GM12878 (cell line): ENCODE results near the gene NUP50. TPM values are rescaled to one million over a fixed set of nuclear protein-coding genes. Genes with fewer than 3 reads are reported as not detected.

Source experiments
- ATAC-seq: fragments of 200-7000 bp; cut with Tn5 transposase; 3 replicates; pipeline ENCODE4 v1.9.1; 2020; ENCODE audit warnings: mild to moderate bottlenecking, moderate library complexity
- BruUV-seq: library from RNA; stranded (reverse); fragments of 400-500 nt; replicated peaks from 2 replicates; lab custom pipeline; 2021; lab: Mats Ljungman, UMichigan
- CTCF ChIA-PET: fragments of 300-600 bp; sonication (Branson Sonifier 250); formaldehyde crosslinking; extraction: SDS; loops from one replicate; lab custom pipeline; 2021; ENCODE audit warnings: inconsistent platforms; lab: Yijun Ruan, JAX
- POLR2A ChIA-PET: fragments of 350-600 bp; formaldehyde crosslinking; extraction: SDS; loops from one replicate; lab custom pipeline; 2021; ENCODE audit warnings: inconsistent platforms; lab: Charles Lee
- RAD21 ChIA-PET: fragments of 300-600 bp; sonication (Branson Sonifier 250); formaldehyde crosslinking; loops from one replicate; lab custom pipeline; 2023; ENCODE audit warnings: antibody characterized with exemption; ENCODE audit not compliant: unreplicated experiment; lab: Charles Lee
- SMC1A ChIA-PET: fragments of 300-600 bp; sonication (Branson Sonifier 250); formaldehyde crosslinking; loops from one replicate; lab custom pipeline; 2023; ENCODE audit not compliant: unreplicated experiment, uncharacterized antibody; lab: Charles Lee
- DNase-seq: peaks from one replicate; pipeline ENCODE4 v3.0.0-alpha.2; 2011; ENCODE audit warnings: low read depth, low spot score
- FAIRE-seq: peaks from 3 replicates; lab custom pipeline; 2011; peaks lifted over from hg19 to GRCh38; lab: Jason Lieb, UNC
- H2AFZ ChIP-seq: 2 replicates; pipeline ENCODE4 v1.6.0; 2011; ENCODE audit warnings: low read depth, low read length, control low read depth; ENCODE audit not compliant: control insufficient read depth
- H3K27ac ChIP-seq: 2 replicates; pipeline ENCODE4 v1.5.1; 2011; ENCODE audit warnings: control low read depth; ENCODE audit not compliant: control insufficient read depth, insufficient read depth
- H3K27me3 ChIP-seq, 2 experiments: replicated peaks in 1 of 2; 2 replicates each; pipeline versions ENCODE4 v1.6.0 to v1.6.1; 2011; ENCODE audit warnings: low read length in 1 of 2; ENCODE audit not compliant: control insufficient read depth in 2 of 2, insufficient read depth in 2 of 2
- H3K36me3 ChIP-seq, 2 experiments: 2 replicates each; pipeline ENCODE4 v1.5.1; 2011; ENCODE audit warnings: low read length in 1 of 2; ENCODE audit not compliant: control insufficient read depth in 2 of 2, insufficient read depth in 2 of 2
- H3K4me1 ChIP-seq: 2 replicates; pipeline ENCODE4 v1.6.1; 2011; ENCODE audit warnings: mild to moderate bottlenecking, low read length, moderate library complexity, mixed read lengths; ENCODE audit not compliant: control insufficient read depth, insufficient read depth
- H3K4me2 ChIP-seq: 2 replicates; pipeline ENCODE4 v1.6.0; 2011; ENCODE audit warnings: control low read depth; ENCODE audit not compliant: control insufficient read depth, insufficient read depth
- H3K4me3 ChIP-seq: fragments of 200-600 bp; sonication (generic); 2 replicates; pipeline ENCODE4 v1.5.1; 2016
- H3K79me2 ChIP-seq: 2 replicates; pipeline ENCODE4 v1.6.0; 2011; ENCODE audit warnings: low read length; ENCODE audit not compliant: control insufficient read depth, insufficient read depth
- H3K9ac ChIP-seq: 2 replicates; pipeline ENCODE4 v1.8.0; 2011; ENCODE audit warnings: low read length, control low read depth, mixed read lengths; ENCODE audit not compliant: control insufficient read depth, insufficient read depth
- H3K9me3 ChIP-seq: replicated peaks from 3 replicates; pipeline ENCODE4 v1.5.1; 2011; ENCODE audit warnings: mild to moderate bottlenecking, low read length; ENCODE audit not compliant: control insufficient read depth, insufficient read depth
- H4K20me1 ChIP-seq: 2 replicates; pipeline ENCODE4 v1.6.0; 2011; ENCODE audit not compliant: control insufficient read depth, insufficient read depth
- ATF2 ChIP-seq: IDR thresholded peaks from 2 replicates; pipeline ENCODE4 v1.6.1; 2012; ENCODE audit warnings: low read length, inconsistent platforms
- BCLAF1 ChIP-seq: fragments of 450-650 bp; IDR thresholded peaks from 2 replicates; pipeline ENCODE4 v1.6.1; 2017; ENCODE audit warnings: antibody characterized with exemption, mild to moderate bottlenecking, moderate library complexity
- CBX3 ChIP-seq: fragments of 200-600 bp; sonication (generic); IDR thresholded peaks from 2 replicates; pipeline ENCODE4 v1.6.1; 2016; ENCODE audit warnings: low read depth, borderline replicate concordance
- GABPA ChIP-seq: IDR thresholded peaks from 2 replicates; pipeline ENCODE4 v1.6.1; 2014; ENCODE audit warnings: antibody characterized with exemption, low read depth, mild to moderate bottlenecking, inconsistent platforms
- MYB ChIP-seq: fragments of 150-350 bp; IDR thresholded peaks from 2 replicates; pipeline ENCODE4 v1.6.1; 2014; ENCODE audit warnings: mild to moderate bottlenecking, low read depth, low read length, borderline replicate concordance
- NR2F1 ChIP-seq: fragments of 450-650 bp; conservative IDR thresholded peaks from 2 replicates; pipeline ENCODE4 v1.6.1; 2017; ENCODE audit warnings: mild to moderate bottlenecking
- POLR2AphosphoS2 ChIP-seq: IDR thresholded peaks from 2 replicates; pipeline ENCODE4 v1.6.1; 2011; ENCODE audit warnings: low read depth, mild to moderate bottlenecking, low read length, improper control_type of control experiment, moderate library complexity
- SIX5 ChIP-seq: IDR thresholded peaks from 2 replicates; pipeline ENCODE4 v1.6.1; 2011; ENCODE audit warnings: mild to moderate bottlenecking, low read depth, low read length, moderate library complexity; ENCODE audit not compliant: severe bottlenecking
- STAT3 ChIP-seq: IDR thresholded peaks from 2 replicates; pipeline ENCODE4 v1.6.1; 2011; ENCODE audit warnings: low read depth, low read length, improper control_type of control experiment
- TCF7 ChIP-seq: IDR thresholded peaks from 2 replicates; pipeline ENCODE4 v1.6.1; 2014; ENCODE audit warnings: antibody characterized with exemption, borderline replicate concordance
- YY1 ChIP-seq: IDR thresholded peaks from 2 replicates; pipeline ENCODE4 v1.6.1; 2011; ENCODE audit warnings: low read depth, mild to moderate bottlenecking, low read length
- WGBS: methylation state at CpG from one replicate; pipeline ENCODE4 v1.1.6; 2016; ENCODE audit warnings: low lambda C conversion rate; ENCODE audit not compliant: insufficient replicate concordance, insufficient coverage; ENCODE audit errors: missing lambda C conversion rate; 5-methylcytosine and 5-hydroxymethylcytosine counted together
- in situ Hi-C: fragments of 300-500 bp; cut with MboI; formaldehyde crosslinking; loops from 9 replicates; pipeline ENCODE4 v1.14.3; 2018; ENCODE audit warnings: mixed read lengths
- intact Hi-C: fragments of 100-400 bp; cut with micrococcal nuclease; formaldehyde crosslinking; loops from one replicate; pipeline ENCODE4 v1.14.2; 2022; ENCODE audit not compliant: unreplicated experiment
- polyA plus RNA-seq, 11 experiments: library from polyadenylated mRNA; depleted of rRNA in 4 of 11; unstranded in 6 of 11; stranded (reverse) in 5 of 11; fragments of >200 nt; fragmentation: Nextera tagmentation in 4 of 11; fragmentation: Illumina TruSeq in 1 of 11; extraction: Ambion mirVana in 4 of 11; extraction: Trizol in 1 of 11; gene quantifications; 1 replicate in 1 of 11; 2 replicates in 10 of 11; pipeline versions ENCODE4 v1.2.1 to v1.2.3, GENCODE V29; 2011 to 2016; ENCODE audit warnings: inconsistent platforms in 2 of 11, missing spikeins in 2 of 11, low read depth in 1 of 11
- total RNA-seq, 4 experiments: library from RNA; depleted of rRNA in 3 of 4; stranded (reverse); fragments of >200 nt in 3 of 4; fragmentation: Illumina TruSeq in 1 of 4; extraction: Trizol in 1 of 4; gene quantifications; 2 replicates each; pipeline versions ENCODE4 v1.2.1 to v1.2.3, GENCODE V29; 2013 to 2021
- TF ChIP-seq, protein P1 (sequence below): IDR thresholded peaks from 2 replicates; pipeline ENCODE4 v1.6.1; 2012; ENCODE audit warnings: low read depth, low read length, improper control_type of control experiment
- TF ChIP-seq, protein P2 (sequence below): fragments of 450-650 bp; IDR thresholded peaks from 2 replicates; pipeline ENCODE4 v1.6.1; 2014; ENCODE audit warnings: mild to moderate bottlenecking

Gene NUP50
- total and polyA plus RNA-seq, 10 of the 15 experiments (the other 5 are each of a cell fraction or from before 2014, with no cell fraction given), result 36.8 to 125 (median 78.8) TPM

DNA sequence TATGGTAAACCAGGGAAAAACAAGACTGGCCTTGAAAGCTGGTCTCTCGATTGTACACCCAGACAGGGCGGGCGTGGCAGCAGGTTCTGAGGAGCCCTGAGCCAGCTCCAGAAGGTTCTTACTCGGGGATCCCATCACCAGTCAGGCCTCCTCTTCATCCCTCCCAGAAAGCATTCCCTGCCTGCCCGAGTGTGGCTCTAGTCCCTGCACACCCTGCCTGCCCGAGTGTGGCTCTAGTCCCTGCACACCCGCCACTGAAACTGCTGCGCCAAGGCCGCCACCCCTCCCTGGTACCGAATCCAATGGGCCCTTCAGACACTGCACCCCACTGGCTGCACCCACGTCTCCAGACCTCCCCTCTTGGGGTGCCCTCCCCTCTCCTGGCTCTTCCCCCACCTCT lies 46.9 kb downstream of the NUP50 start:
- Histone ChIP-seq H3K4me2 (no peak overlapping the region), H3K79me2 (peaks cover 10% of the 10 kb centered on the region)
- intact Hi-C loops, result no loop called here
- in situ Hi-C loops, result no loop called here
- no peak for FAIRE-seq
- ATAC-seq, result no peak
- TF ChIP-seq, protein P1, sequence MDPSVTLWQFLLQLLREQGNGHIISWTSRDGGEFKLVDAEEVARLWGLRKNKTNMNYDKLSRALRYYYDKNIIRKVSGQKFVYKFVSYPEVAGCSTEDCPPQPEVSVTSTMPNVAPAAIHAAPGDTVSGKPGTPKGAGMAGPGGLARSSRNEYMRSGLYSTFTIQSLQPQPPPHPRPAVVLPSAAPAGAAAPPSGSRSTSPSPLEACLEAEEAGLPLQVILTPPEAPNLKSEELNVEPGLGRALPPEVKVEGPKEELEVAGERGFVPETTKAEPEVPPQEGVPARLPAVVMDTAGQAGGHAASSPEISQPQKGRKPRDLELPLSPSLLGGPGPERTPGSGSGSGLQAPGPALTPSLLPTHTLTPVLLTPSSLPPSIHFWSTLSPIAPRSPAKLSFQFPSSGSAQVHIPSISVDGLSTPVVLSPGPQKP, result no peak
- no peak for TF ChIP-seq ATF2
- no peak for TF ChIP-seq NR2F1
- no peak for TF ChIP-seq TCF7
- TF ChIP-seq MYB, result no peak
- TF ChIP-seq BCLAF1, result no peak
- TF ChIP-seq POLR2AphosphoS2, result no peak
- TF ChIP-seq, protein P2, sequence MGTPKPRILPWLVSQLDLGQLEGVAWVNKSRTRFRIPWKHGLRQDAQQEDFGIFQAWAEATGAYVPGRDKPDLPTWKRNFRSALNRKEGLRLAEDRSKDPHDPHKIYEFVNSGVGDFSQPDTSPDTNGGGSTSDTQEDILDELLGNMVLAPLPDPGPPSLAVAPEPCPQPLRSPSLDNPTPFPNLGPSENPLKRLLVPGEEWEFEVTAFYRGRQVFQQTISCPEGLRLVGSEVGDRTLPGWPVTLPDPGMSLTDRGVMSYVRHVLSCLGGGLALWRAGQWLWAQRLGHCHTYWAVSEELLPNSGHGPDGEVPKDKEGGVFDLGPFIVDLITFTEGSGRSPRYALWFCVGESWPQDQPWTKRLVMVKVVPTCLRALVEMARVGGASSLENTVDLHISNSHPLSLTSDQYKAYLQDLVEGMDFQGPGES, result no peak
- no peak for TF ChIP-seq GABPA
- TF ChIP-seq CBX3, result no peak
- TF ChIP-seq STAT3, result no peak
- TF ChIP-seq YY1, result no peak
- TF ChIP-seq SIX5, result no peak
- TF ChIP-seq, all 136 proteins: peak for 0
- Histone ChIP-seq H4K20me1 (no peaks in the 10 kb centered on the region), H3K9me3 (no peaks in the 10 kb centered on the region), H3K27ac (no peak overlapping the region), H3K27me3 (no peaks in the 10 kb centered on the region), H2AFZ (no peak overlapping the region), H3K9ac (no peak overlapping the region), H3K4me3 (no peak overlapping the region), H3K36me3 (peaks cover 2 to 18% of the 10 kb centered on the region in 2 experiments; a peak in 3 of 4 replicates), H3K4me1 (peaks cover 7% of the 10 kb centered on the region)
- no TSS peak for BruUV-seq
- WGBS, result 92% methylated on average over 11 of the region's 11 CpGs
- ChIA-PET POLR2A (no interaction called here), SMC1A (no interaction called here), CTCF (interaction anchor here (0.6 to 1.4 kb wide), 4 partner anchors 8 to 242 kb away, joined by 3 to 4 read pairs (median 4); no protein-coding TSS in a partner anchor), RAD21 (no interaction called here)
- DNase-seq, result no peak
